H1 (cell line): ENCODE results near the gene FBXO34. TPM values are rescaled to one million over a fixed set of nuclear protein-coding genes. Genes with fewer than 3 reads are reported as not detected.

ENCODE experiments used
- CBX5 ChIP-seq: fragments of 300-800, 300-1000 bp; sonication (generic); IDR thresholded peaks from 2 replicates; pipeline ENCODE4 v1.7.1; 2016; ENCODE audit warnings: antibody characterized with exemption, low read length, low read depth
- EZH2 ChIP-seq: fragments of 200-600 bp; sonication (generic); IDR thresholded peaks from 2 replicates; pipeline ENCODE4 v1.7.1; 2012; ENCODE audit warnings: low read depth, mild to moderate bottlenecking, moderate library complexity, low read length, inconsistent platforms; ENCODE audit not compliant: severe bottlenecking
- SRF ChIP-seq: IDR thresholded peaks from 2 replicates; pipeline ENCODE4 v1.6.1; 2011; ENCODE audit warnings: mild to moderate bottlenecking, low read depth, low read length, moderate library complexity
- polyA plus RNA-seq, 7 experiments: library from polyadenylated mRNA; depleted of rRNA in 3 of 7; stranded (reverse) in 5 of 7; unstranded in 2 of 7; fragments of >200 nt in 5 of 7; fragments of 200-250 nt in 2 of 7; gene quantifications; 1 replicate in 5 of 7; 2 replicates in 1 of 7; 4 replicates in 1 of 7; pipeline versions ENCODE4 v1.2.1 to v1.2.3, GENCODE V29; 2011 to 2013; ENCODE audit warnings: missing spikeins in 2 of 7, mixed read lengths in 2 of 7
- total RNA-seq: library from RNA; stranded (reverse); fragmentation: NEBNext Ultra II Directional; extraction: Animal tissue kit (Norgen Biotek cat#: 25700); gene quantifications from 2 replicates; pipeline ENCODE4 v1.2.1, GENCODE V29; 2021

The FBXO34 gene
- total and polyA plus RNA-seq, 2 of the 8 experiments (the other 6 are each of a cell fraction or from before 2014, with no cell fraction given): 7.0 to 14.4 TPM

DNA sequence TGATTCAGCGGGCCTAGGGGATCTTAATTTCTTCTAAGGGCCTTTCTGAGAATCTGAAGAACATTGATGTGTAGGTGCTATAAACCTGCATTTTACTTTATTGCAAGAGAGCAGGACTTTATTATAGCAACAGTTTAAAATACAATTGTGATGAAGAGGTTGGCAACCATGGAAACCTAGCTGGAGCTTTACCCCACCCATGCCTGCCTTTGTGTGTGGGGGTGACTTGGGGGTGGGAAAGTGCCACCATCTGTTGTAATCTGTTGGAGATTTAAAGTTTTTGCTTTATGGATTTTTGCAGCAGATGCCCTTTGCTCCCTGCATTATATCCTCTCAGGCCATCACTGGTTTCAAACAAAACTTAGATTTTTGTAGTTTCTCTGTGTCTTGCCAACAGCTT lies 75.8 kb downstream of the FBXO34 start (continued):
- TF ChIP-seq EZH2: no peak
- no peak for TF ChIP-seq CBX5
- no peak for TF ChIP-seq SRF
